Panc1 (cell line): Measurements from ENCODE around the gene MALL. TPM values are rescaled to one million over a fixed set of nuclear protein-coding genes. Genes with fewer than 3 reads are reported as not detected.

Source experiments
- ATAC-seq: fragments of 200-7000 bp; cut with Tn5 transposase; 2 replicates; pipeline ENCODE4 v1.9.1; 2020; ENCODE audit warnings: mild to moderate bottlenecking, moderate library complexity
- BruUV-seq: library from RNA; stranded (reverse); fragments of 400-500 nt; replicated peaks from 2 replicates; lab custom pipeline; 2021; lab: Mats Ljungman, UMichigan
- CTCF ChIA-PET: fragments of 300-600 bp; sonication (Branson Sonifier 250); formaldehyde crosslinking; loops from one replicate; lab custom pipeline; 2022; ENCODE audit warnings: antibody characterized with exemption; lab: Charles Lee
- POLR2A ChIA-PET: fragments of 300-600 bp; sonication (Branson Sonifier 250); formaldehyde crosslinking; loops from one replicate; lab custom pipeline; 2022; ENCODE audit warnings: antibody characterized with exemption; lab: Charles Lee
- DNase-seq: peaks from one replicate; pipeline ENCODE4 v3.0.0-alpha.2; 2010; ENCODE audit warnings: low read depth, low spot score
- H3K27ac ChIP-seq: 2 replicates; pipeline ENCODE4 v1.5.1; 2011; ENCODE audit warnings: mild to moderate bottlenecking, low read length, inconsistent platforms
- H3K27me3 ChIP-seq: fragments of 200-500 bp; sonication (Bioruptor generic); 2 replicates; pipeline ENCODE4 v1.6.0; 2014; ENCODE audit warnings: low read length, inconsistent platforms; ENCODE audit not compliant: control insufficient read depth, insufficient read depth
- H3K36me3 ChIP-seq: fragments of 200-500 bp; sonication (Bioruptor generic); 2 replicates; pipeline ENCODE4 v1.5.1; 2014; ENCODE audit warnings: inconsistent platforms, mild to moderate bottlenecking, low read length, moderate library complexity; ENCODE audit not compliant: control insufficient read depth, insufficient read depth
- H3K4me1 ChIP-seq: 2 replicates; pipeline ENCODE4 v1.5.1; 2011; ENCODE audit warnings: inconsistent platforms, mild to moderate bottlenecking, low read length, moderate library complexity; ENCODE audit not compliant: control insufficient read depth, insufficient read depth
- H3K4me3 ChIP-seq, 2 experiments: 2 replicates each; pipeline ENCODE4 v1.5.1; 2011 to 2012; ENCODE audit warnings: low read depth in 2 of 2, low read length in 2 of 2, mild to moderate bottlenecking in 2 of 2, inconsistent platforms in 1 of 2, moderate library complexity in 1 of 2
- H3K9me3 ChIP-seq: fragments of 200-500 bp; sonication (Bioruptor generic); 2 replicates; pipeline ENCODE4 v1.5.1; 2014; ENCODE audit warnings: low read depth, mild to moderate bottlenecking, inconsistent platforms, low read length, moderate library complexity; ENCODE audit not compliant: control insufficient read depth, insufficient read depth
- POLR2AphosphoS5 ChIP-seq: IDR thresholded peaks from 2 replicates; pipeline ENCODE4 v1.6.1; 2012; ENCODE audit warnings: mild to moderate bottlenecking, low read depth, low read length, moderate library complexity
- REST ChIP-seq, 2 experiments: IDR thresholded peaks; 2 replicates each; pipeline ENCODE4 v1.6.1; 2011 to 2012; ENCODE audit warnings: low read depth in 2 of 2, control low read depth in 1 of 2, low read length in 1 of 2, mild to moderate bottlenecking in 1 of 2, moderate library complexity in 1 of 2; ENCODE audit not compliant: insufficient read depth in 1 of 2
- SIN3A ChIP-seq: IDR thresholded peaks from 2 replicates; pipeline ENCODE4 v1.6.1; 2012; ENCODE audit warnings: low read depth, mild to moderate bottlenecking, low read length, moderate library complexity, borderline replicate concordance; ENCODE audit not compliant: insufficient read depth
- TCF7L2 ChIP-seq: IDR thresholded peaks from 2 replicates; pipeline ENCODE4 v1.6.1; 2011; ENCODE audit warnings: mild to moderate bottlenecking, low read depth, low read length, inconsistent platforms
- in situ Hi-C: cut with HindIII; loops from 2 replicates; pipeline ENCODE4 v1.10.0; 2016; ENCODE audit warnings: low sequenced_read_pairs, low pct_unique_long_range_greater_than_20kb
- intact Hi-C: fragments of 100-400 bp; cut with micrococcal nuclease; formaldehyde crosslinking; loops from one replicate; pipeline ENCODE4 v1.10.0; 2022; ENCODE audit not compliant: unreplicated experiment
- total RNA-seq: library from RNA; stranded (reverse); gene quantifications from one replicate; pipeline ENCODE4 v1.2.1, GENCODE V29; 2021; ENCODE audit not compliant: unreplicated experiment
- TF ChIP-seq, protein P1 (sequence below): fragments of 450-650 bp; IDR thresholded peaks from 2 replicates; pipeline ENCODE4 v1.5.1; 2017; ENCODE audit warnings: mild to moderate bottlenecking

Gene MALL
- total RNA-seq, 1 experiment from 2014 or later = 159 TPM

GRCh38 chr2:110146945-110147332 is 31.3 kb upstream of the MALL start:
- no peaks in the 10 kb centered on the region for H3K27me3 ChIP-seq
- intact Hi-C loops (no loop called here), in situ Hi-C loops (no loop called here)
- no peak for ATAC-seq
- no peak overlapping the region for H3K4me3 ChIP-seq
- no peak overlapping the region; the same call in 1 of the 2 replicates for H3K27ac ChIP-seq
- ChIA-PET CTCF (no interaction called here), POLR2A (no interaction called here)
- DNase-seq = no peak
- BruUV-seq = no TSS peak
- peaks cover 7% of the 10 kb centered on the region; the same call in 1 of the 2 replicates for H3K4me1 ChIP-seq
- H3K9me3 ChIP-seq = peaks cover 4% of the 10 kb centered on the region; the same call in 1 of the 2 replicates
- TF ChIP-seq, protein P1, sequence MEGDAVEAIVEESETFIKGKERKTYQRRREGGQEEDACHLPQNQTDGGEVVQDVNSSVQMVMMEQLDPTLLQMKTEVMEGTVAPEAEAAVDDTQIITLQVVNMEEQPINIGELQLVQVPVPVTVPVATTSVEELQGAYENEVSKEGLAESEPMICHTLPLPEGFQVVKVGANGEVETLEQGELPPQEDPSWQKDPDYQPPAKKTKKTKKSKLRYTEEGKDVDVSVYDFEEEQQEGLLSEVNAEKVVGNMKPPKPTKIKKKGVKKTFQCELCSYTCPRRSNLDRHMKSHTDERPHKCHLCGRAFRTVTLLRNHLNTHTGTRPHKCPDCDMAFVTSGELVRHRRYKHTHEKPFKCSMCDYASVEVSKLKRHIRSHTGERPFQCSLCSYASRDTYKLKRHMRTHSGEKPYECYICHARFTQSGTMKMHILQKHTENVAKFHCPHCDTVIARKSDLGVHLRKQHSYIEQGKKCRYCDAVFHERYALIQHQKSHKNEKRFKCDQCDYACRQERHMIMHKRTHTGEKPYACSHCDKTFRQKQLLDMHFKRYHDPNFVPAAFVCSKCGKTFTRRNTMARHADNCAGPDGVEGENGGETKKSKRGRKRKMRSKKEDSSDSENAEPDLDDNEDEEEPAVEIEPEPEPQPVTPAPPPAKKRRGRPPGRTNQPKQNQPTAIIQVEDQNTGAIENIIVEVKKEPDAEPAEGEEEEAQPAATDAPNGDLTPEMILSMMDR = no peak
- TF ChIP-seq SIN3A (no peak), REST (IDR thresholded peaks at IDR 0.05; ENCODE audit: insufficient read depth in 1 of 2, low read depth in 2 of 2, low read length in 1 of 2) (no peak), TCF7L2 (no peak), POLR2AphosphoS5 (no peak)
- H3K36me3 ChIP-seq = no peaks in the 10 kb centered on the region

DNA sequence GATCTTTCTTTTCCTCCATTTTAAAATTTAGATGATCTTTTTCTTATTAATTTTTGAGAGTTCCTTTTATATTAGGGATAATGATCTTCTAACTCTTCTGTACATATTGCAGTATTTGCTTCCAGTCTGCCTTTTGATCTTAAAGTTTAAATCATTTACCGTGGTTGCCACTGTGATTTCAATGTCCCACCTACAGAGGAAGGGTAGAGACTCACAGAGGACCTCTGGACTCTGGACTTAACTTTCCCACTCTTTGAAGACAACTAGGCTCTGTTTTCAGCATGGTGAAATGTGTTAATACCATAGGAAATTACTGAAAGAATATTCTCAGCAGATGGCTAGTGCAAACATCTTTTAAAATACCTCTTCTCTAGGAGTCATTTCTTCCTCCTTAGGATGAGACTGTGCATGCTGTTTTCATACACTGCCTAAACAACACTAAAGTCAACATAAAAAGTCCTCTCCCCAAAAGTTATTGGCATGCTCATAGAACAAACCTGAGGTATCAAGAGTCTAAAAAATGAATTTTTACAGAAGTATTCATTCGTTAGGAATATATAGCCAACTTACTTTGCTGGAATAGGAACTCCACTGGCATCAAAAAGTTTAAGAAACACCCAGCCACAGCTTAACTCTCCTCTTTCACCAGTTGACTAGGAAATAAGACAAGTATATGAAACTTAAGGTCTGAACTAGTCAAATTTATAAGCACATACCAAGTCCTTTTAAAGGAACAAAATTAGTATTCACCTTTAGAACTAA is 30.7 kb upstream of the MALL start:
- Histone ChIP-seq H3K27me3 (no peaks in the 10 kb centered on the region), H3K4me1 (peaks cover 7% of the 10 kb centered on the region; the same call in 1 of the 2 replicates), H3K4me3 (no peak overlapping the region), H3K9me3 (peaks cover 4% of the 10 kb centered on the region; the same call in 1 of the 2 replicates), H3K36me3 (no peaks in the 10 kb centered on the region), H3K27ac (peak overlapping the region; percentile 51)
- ChIA-PET POLR2A (no interaction called here), CTCF (no interaction called here)
- intact Hi-C loops = no loop called here
- ATAC-seq = no peak
- TF ChIP-seq REST (IDR thresholded peaks at IDR 0.05; ENCODE audit: insufficient read depth in 1 of 2, low read depth in 2 of 2, low read length in 1 of 2) = no peak
- TF ChIP-seq, protein P1 = no peak
- TF ChIP-seq POLR2AphosphoS5 = no peak
- TF ChIP-seq TCF7L2 = no peak
- no peak for TF ChIP-seq SIN3A
- DNase-seq = no peak
- in situ Hi-C loops = no loop called here
- BruUV-seq = no TSS peak
